A549 (cell line): Measurements from ENCODE around the gene TPM1. TPM values are rescaled to one million over a fixed set of nuclear protein-coding genes. Genes with fewer than 3 reads are reported as not detected.

ENCODE experiments used
- ATAC-seq, 2 experiments: fragments of 200-7000 bp in 1 of 2; fragments of >200 bp in 1 of 2; cut with Nextera tagmentation in 1 of 2; cut with Tn5 transposase in 1 of 2; 3 replicates each; pipeline versions ENCODE4 v1.8.0 to v1.9.1; 2018 to 2020; ENCODE audit warnings: mild to moderate bottlenecking in 1 of 2, moderate library complexity in 1 of 2
- CTCF ChIA-PET: fragments of 300-600 bp; sonication (Branson Sonifier 250); formaldehyde crosslinking; extraction: SDS; loops from one replicate; lab custom pipeline; 2021; ENCODE audit warnings: antibody characterized with exemption, inconsistent platforms; lab: Yijun Ruan, JAX
- POLR2A ChIA-PET: fragments of 350-600 bp; formaldehyde crosslinking; extraction: SDS; loops from one replicate; lab custom pipeline; 2021; ENCODE audit warnings: antibody characterized with exemption, inconsistent platforms; lab: Yijun Ruan, JAX
- DNase-seq, 2 experiments: peaks; one replicate each; pipeline versions ENCODE4 v3.0.0 to v3.0.0-alpha.2; 2011 to 2016; ENCODE audit warnings: low read depth in 1 of 2, low spot score in 1 of 2
- FAIRE-seq: peaks from 2 replicates; lab custom pipeline; 2011; peaks lifted over from hg19 to GRCh38; lab: Jason Lieb, UNC
- H3K27ac ChIP-seq, 2 experiments: fragments of >200 bp; sonication (Bioruptor Twin); formaldehyde crosslinking; 3 replicates each; pipeline ENCODE4 v1.5.1; 2016 to 2017
- H3K4me1 ChIP-seq: fragments of >200 bp; sonication (Bioruptor Twin); formaldehyde crosslinking; 3 replicates; pipeline ENCODE4 v1.6.1; 2016
- H3K4me2 ChIP-seq: fragments of >200 bp; sonication (Bioruptor Twin); formaldehyde crosslinking; 3 replicates; pipeline ENCODE4 v1.6.1; 2016
- H3K4me3 ChIP-seq: fragments of >200 bp; sonication (Bioruptor Twin); formaldehyde crosslinking; 3 replicates; pipeline ENCODE4 v1.5.1; 2016
- H3K9me3 ChIP-seq: fragments of >200 bp; sonication (Bioruptor Twin); formaldehyde crosslinking; 3 replicates; pipeline ENCODE4 v1.6.1; 2016
- CBX2 ChIP-seq: fragments of 200-600 bp; sonication (generic); IDR thresholded peaks from 2 replicates; pipeline ENCODE4 v1.6.1; 2016; ENCODE audit warnings: low read depth, mild to moderate bottlenecking, borderline replicate concordance
- CBX8 ChIP-seq: fragments of 200-600 bp; sonication (generic); IDR thresholded peaks from 2 replicates; pipeline ENCODE4 v1.6.1; 2016
- CHD4 ChIP-seq: fragments of 200-600 bp; sonication (generic); IDR thresholded peaks from 2 replicates; pipeline ENCODE4 v1.6.1; 2016; ENCODE audit warnings: antibody characterized with exemption, mild to moderate bottlenecking, borderline replicate concordance
- FOSB ChIP-seq: fragments of 250-450 bp; sonication (Bioruptor Pico); IDR thresholded peaks from 2 replicates; pipeline ENCODE4 v1.5.0; 2020; ENCODE audit warnings: mild to moderate bottlenecking, moderate library complexity
- JUN ChIP-seq, 2 experiments: fragments of >200 bp; sonication (Bioruptor Twin); formaldehyde crosslinking; IDR thresholded peaks; 2 replicates in 1 of 2; 3 replicates in 1 of 2; pipeline ENCODE4 v1.6.1; 2016 to 2017
- JUNB ChIP-seq: fragments of >200 bp; sonication (Bioruptor Twin); formaldehyde crosslinking; IDR thresholded peaks from 2 replicates; pipeline ENCODE4 v1.6.1; 2016
- KDM1A ChIP-seq: fragments of 200-600 bp; sonication (generic); IDR thresholded peaks from 2 replicates; pipeline ENCODE4 v1.6.1; 2016; ENCODE audit warnings: low read depth, mild to moderate bottlenecking
- NPAS2 ChIP-seq: fragments of 250-450 bp; sonication (Bioruptor Pico); IDR thresholded peaks from 2 replicates; pipeline ENCODE4 v1.8.0; 2022; ENCODE audit warnings: mild to moderate bottlenecking, moderate library complexity, borderline replicate concordance
- RCOR1 ChIP-seq: fragments of 150-350 bp; IDR thresholded peaks from 2 replicates; pipeline ENCODE4 v1.6.1; 2014; ENCODE audit warnings: antibody characterized with exemption, low read length, low read depth
- RFX5 ChIP-seq: fragments of 450-650 bp; IDR thresholded peaks from 2 replicates; pipeline ENCODE4 v1.7.1; 2014; ENCODE audit warnings: antibody characterized with exemption, mild to moderate bottlenecking, moderate library complexity
- RNF2 ChIP-seq: fragments of 200-600 bp; sonication (generic); IDR thresholded peaks from 2 replicates; pipeline ENCODE4 v1.6.1; 2016; ENCODE audit warnings: low read depth, mild to moderate bottlenecking, antibody characterized with exemption, moderate library complexity, borderline replicate concordance
- TFCP2L1 ChIP-seq: fragments of 250-450 bp; sonication (Bioruptor Pico); IDR thresholded peaks from 2 replicates; pipeline ENCODE4 v1.5.0; 2021; ENCODE audit warnings: mild to moderate bottlenecking
- ZC3H11A ChIP-seq: fragments of 450-650 bp; IDR thresholded peaks from 2 replicates; pipeline ENCODE4 v1.6.1; 2014; ENCODE audit warnings: antibody characterized with exemption, mild to moderate bottlenecking
- WGBS: methylation state at CpG from one replicate; pipeline ENCODE4 v1.1.6; 2017; ENCODE audit errors: missing lambda C conversion rate; 5-methylcytosine and 5-hydroxymethylcytosine counted together
- polyA plus RNA-seq, 4 experiments: library from polyadenylated mRNA; depleted of rRNA in 3 of 4; stranded (reverse); fragments of >200 nt; fragmentation: RNase III in 1 of 4; extraction: RNeasy Plus Mini Kit Qiagen cat#74134 plus additional on column Dnase treatment in 1 of 4; gene quantifications; 2 replicates in 3 of 4; 3 replicates in 1 of 4; pipeline ENCODE4 v1.2.3, GENCODE V29; 2011 to 2017
- TF ChIP-seq, protein P1 (sequence below): fragments of 250-450 bp; sonication (Bioruptor Pico); IDR thresholded peaks from 2 replicates; pipeline ENCODE4 v1.5.0; 2021; ENCODE audit warnings: mild to moderate bottlenecking, moderate library complexity, borderline replicate concordance
- TF ChIP-seq, protein P2 (sequence below): fragments of 200-600 bp; sonication (generic); IDR thresholded peaks from 2 replicates; pipeline ENCODE4 v1.6.1; 2016; ENCODE audit warnings: antibody characterized with exemption, mild to moderate bottlenecking, moderate library complexity
- TF ChIP-seq, protein P3 (sequence below): IDR thresholded peaks from 2 replicates; pipeline ENCODE4 v1.6.1; 2012; ENCODE audit warnings: low read depth, borderline replicate concordance
- TF ChIP-seq, protein P4 (sequence below): fragments of 450-650 bp; IDR thresholded peaks from 2 replicates; pipeline ENCODE4 v1.6.1; 2014; ENCODE audit warnings: antibody characterized with exemption

TPM1 gene
- polyA plus RNA-seq, 2 of the 4 experiments (the other 2 are of a cell fraction): 894 to 954 TPM

DNA sequence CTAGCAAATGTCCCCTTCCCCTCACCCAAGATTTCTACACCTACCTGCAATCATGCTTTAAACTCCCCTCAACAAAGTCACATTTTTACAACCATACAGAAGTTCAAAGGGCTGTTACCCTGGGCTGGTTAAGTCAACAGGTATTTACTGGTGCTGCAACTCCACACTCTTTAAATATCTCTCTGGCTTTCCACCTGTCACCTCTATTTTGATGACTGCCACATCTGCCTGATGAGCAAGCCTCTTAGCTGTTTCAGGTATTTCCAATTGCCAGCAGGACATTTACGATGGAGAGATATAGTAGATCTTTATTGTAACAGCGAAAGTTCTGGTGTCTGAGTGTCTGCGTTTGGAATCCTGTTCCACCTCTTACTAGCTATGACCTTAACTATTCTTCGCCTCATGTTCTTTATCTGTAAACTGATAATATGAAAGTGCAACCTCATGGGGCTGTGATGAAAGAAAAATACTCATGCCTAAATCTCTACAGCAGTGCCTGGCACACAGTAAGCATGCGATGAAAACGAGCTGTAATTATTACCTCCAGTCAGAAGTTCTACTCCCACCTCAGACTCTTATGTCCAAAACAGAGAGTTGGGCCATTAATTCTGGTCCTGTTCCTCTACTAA is 44.2 kb upstream of the TPM1 start:
- Histone ChIP-seq H3K4me3 (no peak overlapping the region), H3K9me3 (no peaks in the 10 kb centered on the region), H3K4me1 (peaks cover 21% of the 10 kb centered on the region), H3K4me2 (no peak overlapping the region), H3K27ac (peak overlapping the region in 1 of 2 experiments; percentile 37; a peak in 2 of 6 replicates)
- TF ChIP-seq FOSB (CRISPR knock-in tag): no peak
- no peak for TF ChIP-seq JUNB
- TF ChIP-seq RCOR1: no peak
- no peak for TF ChIP-seq KDM1A
- no peak for TF ChIP-seq CBX2
- TF ChIP-seq, protein P1, sequence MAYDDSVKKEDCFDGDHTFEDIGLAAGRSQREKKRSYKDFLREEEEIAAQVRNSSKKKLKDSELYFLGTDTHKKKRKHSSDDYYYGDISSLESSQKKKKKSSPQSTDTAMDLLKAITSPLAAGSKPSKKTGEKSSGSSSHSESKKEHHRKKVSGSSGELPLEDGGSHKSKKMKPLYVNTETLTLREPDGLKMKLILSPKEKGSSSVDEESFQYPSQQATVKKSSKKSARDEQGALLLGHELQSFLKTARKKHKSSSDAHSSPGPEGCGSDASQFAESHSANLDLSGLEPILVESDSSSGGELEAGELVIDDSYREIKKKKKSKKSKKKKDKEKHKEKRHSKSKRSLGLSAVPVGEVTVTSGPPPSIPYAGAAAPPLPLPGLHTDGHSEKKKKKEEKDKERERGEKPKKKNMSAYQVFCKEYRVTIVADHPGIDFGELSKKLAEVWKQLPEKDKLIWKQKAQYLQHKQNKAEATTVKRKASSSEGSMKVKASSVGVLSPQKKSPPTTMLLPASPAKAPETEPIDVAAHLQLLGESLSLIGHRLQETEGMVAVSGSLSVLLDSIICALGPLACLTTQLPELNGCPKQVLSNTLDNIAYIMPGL (CRISPR knock-in tag): no peak
- CTCF ChIA-PET: interaction anchor here (0.6 to 2.5 kb wide), 10 partner anchors 8 to 216 kb away, joined by 3 to 9 read pairs (median 6); no protein-coding TSS in a partner anchor
- FAIRE-seq: no peak
- 89% methylated on average over 6 of the region's 6 CpGs for WGBS
- POLR2A ChIA-PET: no interaction called here
- DNase-seq: no peak
- no peak for ATAC-seq

DNA sequence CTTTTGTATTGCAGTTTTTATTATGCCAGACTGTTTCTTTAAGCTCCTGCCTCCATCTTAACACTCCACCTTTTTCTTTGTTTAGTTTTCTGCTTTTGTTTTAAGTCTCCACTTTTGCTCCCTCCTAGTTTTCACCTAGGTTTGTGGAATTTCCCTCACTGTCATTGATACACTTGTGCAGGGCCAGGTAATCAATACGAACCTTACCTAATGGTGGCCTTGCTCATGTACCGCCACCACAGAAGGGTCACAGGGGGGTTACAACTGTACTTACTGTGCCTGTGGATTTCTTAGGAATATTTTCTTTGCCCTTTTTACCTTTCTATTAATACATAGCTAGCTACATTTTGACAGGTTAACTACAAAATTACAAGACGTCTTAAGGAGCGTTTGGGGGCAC is 43.4 kb upstream of the TPM1 start:
- ChIA-PET POLR2A (no interaction called here), CTCF (interaction anchor here (1.3 to 2.5 kb wide), 7 partner anchors 9 to 217 kb away, joined by 3 to 9 read pairs (median 6); no protein-coding TSS in a partner anchor)
- peak overlapping the region in 1 of 2 experiments; percentile 37; a peak in 2 of 6 replicates for H3K27ac ChIP-seq
- DNase-seq (no peak), ATAC-seq (no peak), FAIRE-seq (no peak)
- H3K4me3 ChIP-seq: no peak overlapping the region
- peaks cover 21% of the 10 kb centered on the region for H3K4me1 ChIP-seq
- no peaks in the 10 kb centered on the region for H3K9me3 ChIP-seq
- TF ChIP-seq RNF2 (no peak), CHD4 (no peak), JUN (IDR thresholded peaks at IDR 0.05) (no peak)
- TF ChIP-seq, protein P2, sequence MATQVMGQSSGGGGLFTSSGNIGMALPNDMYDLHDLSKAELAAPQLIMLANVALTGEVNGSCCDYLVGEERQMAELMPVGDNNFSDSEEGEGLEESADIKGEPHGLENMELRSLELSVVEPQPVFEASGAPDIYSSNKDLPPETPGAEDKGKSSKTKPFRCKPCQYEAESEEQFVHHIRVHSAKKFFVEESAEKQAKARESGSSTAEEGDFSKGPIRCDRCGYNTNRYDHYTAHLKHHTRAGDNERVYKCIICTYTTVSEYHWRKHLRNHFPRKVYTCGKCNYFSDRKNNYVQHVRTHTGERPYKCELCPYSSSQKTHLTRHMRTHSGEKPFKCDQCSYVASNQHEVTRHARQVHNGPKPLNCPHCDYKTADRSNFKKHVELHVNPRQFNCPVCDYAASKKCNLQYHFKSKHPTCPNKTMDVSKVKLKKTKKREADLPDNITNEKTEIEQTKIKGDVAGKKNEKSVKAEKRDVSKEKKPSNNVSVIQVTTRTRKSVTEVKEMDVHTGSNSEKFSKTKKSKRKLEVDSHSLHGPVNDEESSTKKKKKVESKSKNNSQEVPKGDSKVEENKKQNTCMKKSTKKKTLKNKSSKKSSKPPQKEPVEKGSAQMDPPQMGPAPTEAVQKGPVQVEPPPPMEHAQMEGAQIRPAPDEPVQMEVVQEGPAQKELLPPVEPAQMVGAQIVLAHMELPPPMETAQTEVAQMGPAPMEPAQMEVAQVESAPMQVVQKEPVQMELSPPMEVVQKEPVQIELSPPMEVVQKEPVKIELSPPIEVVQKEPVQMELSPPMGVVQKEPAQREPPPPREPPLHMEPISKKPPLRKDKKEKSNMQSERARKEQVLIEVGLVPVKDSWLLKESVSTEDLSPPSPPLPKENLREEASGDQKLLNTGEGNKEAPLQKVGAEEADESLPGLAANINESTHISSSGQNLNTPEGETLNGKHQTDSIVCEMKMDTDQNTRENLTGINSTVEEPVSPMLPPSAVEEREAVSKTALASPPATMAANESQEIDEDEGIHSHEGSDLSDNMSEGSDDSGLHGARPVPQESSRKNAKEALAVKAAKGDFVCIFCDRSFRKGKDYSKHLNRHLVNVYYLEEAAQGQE: no peak
- TF ChIP-seq, protein P3, sequence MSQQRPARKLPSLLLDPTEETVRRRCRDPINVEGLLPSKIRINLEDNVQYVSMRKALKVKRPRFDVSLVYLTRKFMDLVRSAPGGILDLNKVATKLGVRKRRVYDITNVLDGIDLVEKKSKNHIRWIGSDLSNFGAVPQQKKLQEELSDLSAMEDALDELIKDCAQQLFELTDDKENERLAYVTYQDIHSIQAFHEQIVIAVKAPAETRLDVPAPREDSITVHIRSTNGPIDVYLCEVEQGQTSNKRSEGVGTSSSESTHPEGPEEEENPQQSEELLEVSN: no peak
- 93% methylated on average over 4 of the region's 4 CpGs for WGBS
- no peak overlapping the region for H3K4me2 ChIP-seq

DNA sequence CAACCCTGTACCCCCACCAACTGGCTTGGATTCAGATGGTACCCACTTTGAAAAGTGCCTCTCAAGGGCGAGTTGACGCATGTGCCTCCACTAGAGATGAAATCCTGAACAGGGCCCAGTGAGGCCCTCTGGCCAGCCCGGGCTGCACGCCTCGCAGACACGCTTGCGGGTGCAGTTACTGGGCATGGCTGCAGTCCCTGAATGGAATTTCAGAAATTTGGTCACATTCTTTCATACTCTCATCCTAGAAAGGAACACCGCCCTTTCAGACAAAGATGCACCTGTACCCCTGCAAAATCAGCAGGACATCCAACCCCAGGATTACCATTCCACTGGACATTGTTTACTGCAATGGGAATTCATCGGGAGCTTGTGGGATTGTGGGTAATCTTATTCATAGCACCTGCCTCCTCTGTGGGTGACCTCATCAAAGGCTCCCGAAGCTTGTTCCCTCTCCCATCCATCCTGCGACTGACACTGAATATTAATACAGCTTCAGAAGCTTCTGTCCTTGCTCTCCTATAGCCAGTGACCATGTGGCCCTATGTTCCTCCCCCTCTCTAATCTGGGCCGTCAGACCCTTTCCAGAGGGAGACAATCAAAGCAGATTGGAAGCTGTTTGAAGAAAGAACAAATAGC is 42.5 kb upstream of the TPM1 start:
- H3K9me3 ChIP-seq: no peaks in the 10 kb centered on the region
- peak overlapping the region in 1 of 2 experiments; percentile 23; a peak in 1 of 6 replicates for H3K27ac ChIP-seq
- ATAC-seq (no peak; a peak in 1 of 6 replicates), DNase-seq (no peak), FAIRE-seq (no peak)
- peaks cover 12% of the 10 kb centered on the region for H3K4me1 ChIP-seq
- H3K4me2 ChIP-seq: no peak overlapping the region
- CTCF ChIA-PET: interaction anchor here (0.8 to 2.3 kb wide), 8 partner anchors 9 to 218 kb away, joined by 3 to 8 read pairs (median 4); no protein-coding TSS in a partner anchor
- POLR2A ChIA-PET: no interaction called here
- no peak overlapping the region for H3K4me3 ChIP-seq
- TF ChIP-seq RFX5 (no peak), JUNB (no peak), NPAS2 (CRISPR knock-in tag) (no peak), ZC3H11A (no peak), TFCP2L1 (CRISPR knock-in tag) (no peak), CBX8 (no peak)
- TF ChIP-seq, protein P4, sequence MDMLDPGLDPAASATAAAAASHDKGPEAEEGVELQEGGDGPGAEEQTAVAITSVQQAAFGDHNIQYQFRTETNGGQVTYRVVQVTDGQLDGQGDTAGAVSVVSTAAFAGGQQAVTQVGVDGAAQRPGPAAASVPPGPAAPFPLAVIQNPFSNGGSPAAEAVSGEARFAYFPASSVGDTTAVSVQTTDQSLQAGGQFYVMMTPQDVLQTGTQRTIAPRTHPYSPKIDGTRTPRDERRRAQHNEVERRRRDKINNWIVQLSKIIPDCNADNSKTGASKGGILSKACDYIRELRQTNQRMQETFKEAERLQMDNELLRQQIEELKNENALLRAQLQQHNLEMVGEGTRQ: no peak
- TF ChIP-seq, protein P3: no peak
- TF ChIP-seq, protein P1 (CRISPR knock-in tag): no peak
- WGBS: 89% methylated on average over 12 of the region's 12 CpGs
